HG02852 (cell line): ENCODE measurements around the gene SFSWAP.
"Not testable (repeated sequence)": the region's sequence is repeated elsewhere in the genome, so short reads cannot be mapped to it uniquely, and the experiment has no call there.

Experiments
- ATAC-seq: cut with Tn5 transposase; IDR thresholded peaks from one replicate; pipeline ENCODE4 v1.9.1; 2021; ENCODE audit warnings: mild to moderate bottlenecking, moderate library complexity; ENCODE audit not compliant: unreplicated experiment

SFSWAP gene

DNA sequence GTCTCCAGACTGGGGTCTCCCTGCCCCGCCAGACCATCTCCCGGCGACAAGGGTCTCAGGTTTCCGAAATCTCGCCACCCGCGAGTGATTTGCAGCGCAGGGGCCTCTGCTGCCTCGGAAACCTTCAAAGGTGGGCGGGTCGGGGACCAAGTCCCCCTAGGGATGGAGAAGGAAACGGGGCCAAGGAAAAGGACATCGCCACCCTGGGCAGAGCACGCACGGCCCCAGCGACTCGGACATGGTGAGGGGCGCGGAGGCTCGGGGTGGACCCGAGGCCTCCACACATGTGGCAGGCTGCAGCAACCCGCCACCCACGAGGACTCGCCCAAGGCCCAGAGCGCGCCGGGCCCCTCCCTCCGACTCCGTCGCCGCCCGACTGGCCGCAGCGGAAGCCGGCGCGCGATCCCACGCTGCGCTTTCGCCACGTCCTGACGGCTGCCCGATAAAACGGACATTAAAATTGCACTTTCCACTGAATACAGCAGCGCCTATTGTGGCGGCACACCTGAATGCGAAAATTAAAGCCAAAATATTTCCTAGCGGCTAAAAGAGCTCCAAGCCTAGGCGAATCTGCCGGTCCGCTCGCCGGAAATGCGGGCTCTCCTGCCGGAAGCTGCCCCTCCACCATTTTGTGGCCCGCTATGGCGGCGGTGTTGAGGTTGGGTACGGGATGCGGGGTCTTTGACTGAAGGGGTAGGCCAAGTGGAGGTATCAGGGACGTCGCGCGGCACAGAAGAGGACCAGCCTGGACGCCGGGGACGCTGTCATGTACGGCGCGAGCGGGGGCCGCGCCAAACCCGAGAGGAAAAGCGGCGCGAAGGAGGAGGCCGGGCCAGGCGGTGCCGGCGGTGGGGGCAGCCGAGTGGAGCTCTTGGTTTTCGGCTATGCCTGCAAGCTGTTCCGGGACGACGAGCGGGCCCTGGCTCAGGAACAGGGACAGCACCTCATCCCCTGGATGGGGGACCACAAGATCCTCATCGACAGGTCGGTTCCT is at the start of gene SFSWAP:
SFSWAP (plus strand) TSS at position 627 of the 994 bp plus-strand sequence; CDS start at position 767, 140 bp downstream.
- peak; percentile 93 for ATAC-seq

DNA sequence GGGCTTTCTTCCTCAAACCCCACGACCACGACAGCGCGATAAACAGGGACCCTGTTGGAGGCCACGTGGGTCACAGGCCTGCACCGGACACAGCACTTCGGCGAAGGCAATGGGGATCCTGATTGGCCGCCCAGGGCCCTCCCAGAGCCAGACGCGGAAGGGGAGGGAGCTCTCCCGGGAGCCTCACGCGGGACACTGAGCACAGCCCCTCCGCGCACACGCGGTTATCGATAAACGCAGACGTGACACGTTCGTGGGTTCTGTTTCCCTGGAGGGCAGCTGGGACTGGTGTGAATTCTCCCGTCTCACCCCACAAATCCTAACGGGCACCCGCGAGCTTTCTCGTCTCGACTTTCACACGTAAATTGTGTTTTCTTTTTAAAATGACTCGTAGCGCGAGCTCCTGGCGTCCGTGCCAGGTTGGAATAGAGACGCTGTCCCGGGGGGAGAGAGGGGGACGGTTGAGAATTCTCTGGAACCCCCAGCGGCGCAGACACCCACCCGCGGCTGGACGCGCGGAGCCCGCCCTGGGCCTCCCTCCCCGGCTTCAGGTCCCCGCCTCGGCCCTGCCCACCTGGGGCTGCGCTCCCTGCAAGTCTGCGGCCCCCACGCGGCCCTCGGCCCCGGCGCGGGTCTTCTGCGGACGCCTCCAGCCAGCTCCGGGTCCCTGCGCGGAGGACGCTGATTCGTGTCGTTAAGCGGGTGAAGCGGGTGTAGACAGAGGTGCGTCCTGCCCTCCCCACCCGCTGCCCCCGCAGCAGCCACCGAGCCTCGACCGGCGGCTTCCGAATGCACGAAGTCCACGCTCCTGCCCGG is 49.5 kb upstream of the SFSWAP start:
- not testable (repeated sequence) for ATAC-seq

GRCh38 chr12:131661986-131662288 is 49.0 kb upstream of the SFSWAP start:
- ATAC-seq = not testable (repeated sequence)

GRCh38 chr12:131662346-131662745 is 48.5 kb upstream of the SFSWAP start:
- not testable (repeated sequence) for ATAC-seq

GRCh38 chr12:131665666-131666065 is 45.2 kb upstream of the SFSWAP start:
- not testable (repeated sequence) for ATAC-seq

- ATAC-seq = not testable (repeated sequence)
These were observed 44.4 kb upstream of the SFSWAP start for GRCh38 chr12:131666486-131666885.

- ATAC-seq = not testable (repeated sequence)
These were observed 43.8 kb upstream of the SFSWAP start for GRCh38 chr12:131666978-131667601.

GRCh38 chr12:131671276-131671675 is 39.6 kb upstream of the SFSWAP start:
- ATAC-seq = no peak

DNA sequence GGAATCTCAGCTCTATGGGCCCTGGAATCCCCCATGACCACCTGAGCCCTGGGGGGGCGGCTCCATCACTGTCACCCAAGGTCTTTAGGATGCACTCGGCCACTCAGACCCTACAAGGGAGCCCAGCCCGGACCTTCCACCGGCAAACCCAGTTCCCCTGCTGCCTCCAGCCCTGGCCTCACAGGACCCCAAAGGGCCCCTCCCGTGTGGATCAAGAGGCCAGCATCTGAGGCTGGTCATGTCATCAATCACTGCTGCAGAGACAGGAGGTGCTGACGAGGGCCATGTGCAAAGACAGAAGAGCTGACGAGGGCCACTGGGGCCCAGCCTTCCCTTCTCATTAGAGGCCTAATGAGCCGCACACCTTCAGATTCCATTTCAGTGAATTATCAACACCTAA is 39.0 kb upstream of the SFSWAP start:
- ATAC-seq = no peak

- no peak for ATAC-seq
These were observed 38.5 kb upstream of the SFSWAP start for GRCh38 chr12:131672311-131672940.

- ATAC-seq = no peak
These were observed 37.7 kb upstream of the SFSWAP start for GRCh38 chr12:131672941-131673887.

GRCh38 chr12:131673888-131674257 is 37.0 kb upstream of the SFSWAP start:
- no peak for ATAC-seq

DNA sequence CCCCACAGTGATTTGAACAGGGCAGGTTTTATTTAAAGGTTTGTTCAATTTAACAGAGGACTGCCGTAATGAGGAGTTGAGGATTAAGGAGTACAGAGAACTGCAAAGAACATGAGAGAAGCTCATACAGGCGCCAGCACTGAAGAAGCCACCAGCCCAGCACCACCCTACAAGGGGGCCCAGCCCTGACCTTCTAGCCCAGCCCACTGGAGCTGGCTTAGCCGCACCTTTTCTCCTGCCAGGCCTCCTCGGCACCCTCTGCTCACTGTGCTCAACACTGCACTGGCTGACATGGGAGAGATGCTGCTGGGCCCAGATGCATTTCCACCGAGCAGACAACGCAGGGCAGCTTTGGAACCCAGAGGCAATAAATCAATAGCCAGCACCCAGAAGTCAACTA is 36.5 kb upstream of the SFSWAP start:
- ATAC-seq = no peak

GRCh38 chr12:131675126-131676080 is 35.5 kb upstream of the SFSWAP start:
- no peak for ATAC-seq

- no peak for ATAC-seq
These were observed 34.3 kb upstream of the SFSWAP start for GRCh38 chr12:131676544-131676943.

DNA sequence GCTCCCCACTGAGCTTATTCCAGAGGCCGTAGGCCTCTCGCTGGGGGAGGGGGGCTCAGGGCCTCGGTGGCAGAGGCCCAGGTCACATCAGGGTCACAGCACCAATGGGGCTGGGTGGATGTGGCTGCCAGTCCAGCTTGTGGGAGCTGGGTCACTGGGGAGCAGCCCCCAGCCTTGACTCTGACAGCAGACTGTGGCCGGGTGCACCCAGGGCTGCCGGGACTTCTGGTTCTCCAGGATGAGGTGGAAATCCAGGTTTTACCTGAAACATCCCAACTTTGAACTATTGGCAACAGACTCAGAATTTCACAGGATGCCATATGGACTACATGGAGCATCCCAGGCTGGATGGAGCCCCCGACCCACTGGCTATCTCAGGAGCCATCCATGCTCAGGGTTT is 33.8 kb upstream of the SFSWAP start:
- not testable (repeated sequence) for ATAC-seq

DNA sequence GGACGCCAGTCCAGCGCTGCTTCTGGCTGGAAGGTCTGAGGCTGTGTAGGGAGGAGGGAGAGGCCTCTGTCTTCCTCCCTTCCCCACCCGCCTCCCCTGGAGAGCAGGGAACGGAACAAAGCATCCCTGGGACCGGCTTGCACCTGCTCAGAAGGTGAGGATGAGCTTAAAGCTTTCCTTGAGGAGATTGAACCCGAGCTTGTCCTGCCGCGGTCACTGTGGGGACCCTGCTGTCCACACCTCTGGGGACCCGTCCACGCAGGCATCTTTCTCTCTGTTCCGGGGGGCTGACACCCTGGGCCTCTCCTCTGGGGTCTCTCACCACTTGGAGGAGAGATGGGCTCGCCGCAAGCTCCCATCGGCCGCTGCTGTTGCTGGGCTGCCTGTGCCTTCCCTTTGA is 33.2 kb upstream of the SFSWAP start:
- no peak for ATAC-seq

DNA sequence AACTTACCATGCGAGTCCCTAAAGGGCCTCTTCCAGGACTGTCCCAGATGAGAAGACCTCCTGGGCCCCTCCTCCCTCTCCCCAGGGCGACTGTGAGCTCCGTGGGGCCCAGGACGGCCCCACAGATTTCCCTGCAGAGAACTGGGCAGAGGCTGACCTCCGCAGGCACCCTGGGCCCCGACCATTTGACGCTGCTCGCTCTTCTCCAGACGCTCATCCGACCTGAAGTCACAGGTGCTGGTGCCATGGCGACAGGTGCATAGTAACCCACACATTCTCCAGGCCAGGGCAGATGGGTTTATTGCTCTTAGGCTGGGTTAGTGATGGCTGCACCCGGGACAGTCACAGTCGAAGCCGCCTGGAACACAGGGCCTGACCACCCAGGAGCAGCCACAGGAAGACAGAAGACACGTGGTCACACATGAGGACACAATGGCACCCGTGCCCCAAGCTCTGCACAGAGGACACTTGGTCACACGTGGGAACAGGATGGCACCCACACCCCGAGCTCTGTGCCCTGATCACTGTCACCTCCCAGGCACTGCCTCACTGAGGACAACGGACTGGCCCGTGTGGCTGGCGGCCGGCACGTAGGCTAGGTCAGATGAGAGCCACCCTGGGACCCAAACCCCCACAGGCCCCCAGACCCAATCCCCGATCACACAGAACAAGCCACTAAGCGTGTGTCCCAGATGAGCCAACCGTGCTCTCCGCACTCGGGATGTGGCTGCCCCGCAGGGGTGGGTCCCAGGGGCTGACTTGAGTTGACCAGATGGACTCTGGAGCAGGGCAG is 32.3 kb upstream of the SFSWAP start:
- not testable (repeated sequence) for ATAC-seq
